Calu3 (cell line): Measurements from ENCODE around the gene OBSCN. TPM values are rescaled to one million over a fixed set of nuclear protein-coding genes. Genes with fewer than 3 reads are reported as not detected.

Experiments
- BruUV-seq: library from RNA; stranded (reverse); fragments of 400-500 nt; replicated peaks from 2 replicates; lab custom pipeline; 2021; lab: Mats Ljungman, UMichigan
- CTCF ChIA-PET: fragments of 300-600 bp; sonication (Branson Sonifier 250); formaldehyde crosslinking; loops from one replicate; lab custom pipeline; 2022; ENCODE audit warnings: antibody characterized with exemption; lab: Charles Lee
- DNase-seq: peaks from one replicate; pipeline ENCODE4 v3.0.0; 2022
- H3K27ac Mint-ChIP-seq: one replicate; pipeline ENCODE4 v1.8.0; 2022; ENCODE audit warnings: mixed read lengths; ENCODE audit not compliant: unreplicated experiment
- H3K27me3 Mint-ChIP-seq: one replicate; pipeline ENCODE4 v1.8.0; 2022; ENCODE audit warnings: mixed read lengths; ENCODE audit not compliant: unreplicated experiment
- H3K36me3 Mint-ChIP-seq: one replicate; pipeline ENCODE4 v1.8.0; 2022; ENCODE audit warnings: mild to moderate bottlenecking, moderate library complexity, mixed read lengths; ENCODE audit not compliant: insufficient read depth, unreplicated experiment
- H3K4me1 Mint-ChIP-seq: one replicate; pipeline ENCODE4 v1.8.0; 2022; ENCODE audit warnings: mild to moderate bottlenecking, low read depth, mixed read lengths; ENCODE audit not compliant: unreplicated experiment
- H3K4me3 Mint-ChIP-seq: one replicate; pipeline ENCODE4 v1.8.0; 2022; ENCODE audit warnings: mild to moderate bottlenecking, low read depth, moderate library complexity, mixed read lengths; ENCODE audit not compliant: unreplicated experiment
- H3K9me3 Mint-ChIP-seq: one replicate; pipeline ENCODE4 v1.8.0; 2022; ENCODE audit warnings: low read depth, mixed read lengths; ENCODE audit not compliant: unreplicated experiment
- intact Hi-C: fragments of 100-400 bp; cut with micrococcal nuclease; formaldehyde crosslinking; loops from one replicate; pipeline ENCODE4 v1.10.0; 2022; ENCODE audit not compliant: unreplicated experiment
- total RNA-seq: library from RNA; stranded (reverse); gene quantifications from 2 replicates; pipeline ENCODE4 v1.2.3, GENCODE V29; 2022
- TF ChIP-seq, protein P1 (sequence below): fragments of 200-600 bp; IDR thresholded peaks from one replicate; pipeline ENCODE4 v1.8.0; 2022; ENCODE audit warnings: antibody characterized with exemption; ENCODE audit not compliant: unreplicated experiment

Gene OBSCN
- total RNA-seq, 1 experiment from 2014 or later = 19.5 TPM

DNA sequence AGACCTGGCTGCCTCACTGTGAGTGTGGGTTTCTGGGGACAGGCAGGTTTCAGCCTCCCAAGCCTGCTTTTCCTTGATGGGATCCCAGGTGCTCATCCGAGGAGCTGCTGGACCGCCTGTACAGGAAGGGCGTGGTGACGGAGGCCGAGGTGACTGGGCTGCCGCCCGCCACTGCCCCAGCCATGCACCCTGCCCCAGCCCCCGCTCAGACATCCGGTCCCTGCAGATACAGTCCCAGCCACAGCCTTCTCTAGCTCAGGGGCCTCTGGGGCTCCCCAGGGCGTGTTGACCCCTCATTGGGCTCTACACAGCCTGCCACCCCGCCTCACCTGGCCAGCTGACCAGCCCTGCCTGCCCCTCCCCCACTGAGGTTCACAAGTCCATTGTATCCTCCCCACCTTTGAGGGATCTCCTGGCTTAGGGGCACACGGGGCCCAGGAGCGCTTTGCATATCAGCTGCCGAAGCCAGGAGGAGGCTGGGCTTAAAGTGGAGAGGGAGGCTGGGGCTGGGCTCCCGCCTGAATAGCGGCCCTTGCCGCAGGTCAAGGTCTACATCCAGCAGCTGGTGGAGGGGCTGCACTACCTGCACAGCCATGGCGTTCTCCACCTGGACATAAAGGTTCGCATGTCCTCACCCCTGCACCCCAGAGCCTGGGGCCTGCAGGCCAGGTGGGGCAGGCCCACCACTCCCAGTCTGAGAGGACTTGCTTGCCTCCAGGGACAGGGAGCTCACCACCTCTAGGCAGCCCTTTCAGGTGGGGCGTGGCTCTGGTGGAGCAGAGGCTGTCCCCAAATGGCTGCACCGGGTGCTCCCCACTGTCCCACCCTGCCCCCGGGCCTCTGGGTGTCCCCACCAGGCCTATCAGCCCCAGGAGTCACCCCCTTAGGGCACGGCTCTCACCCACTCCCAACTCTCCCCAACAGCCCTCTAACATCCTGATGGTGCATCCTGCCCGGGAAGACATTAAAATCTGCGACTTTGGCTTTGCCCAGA lies 160.3 kb downstream of the OBSCN start:
- BruUV-seq = no TSS peak
- Mint-ChIP-seq H3K4me3 (no peak overlapping the region), H3K27ac (no peak overlapping the region), H3K4me1 (peaks cover 16% of the 10 kb centered on the region), H3K36me3 (peaks cover 9% of the 10 kb centered on the region), H3K9me3 (no peaks in the 10 kb centered on the region), H3K27me3 (no peaks in the 10 kb centered on the region)
- TF ChIP-seq, protein P1, sequence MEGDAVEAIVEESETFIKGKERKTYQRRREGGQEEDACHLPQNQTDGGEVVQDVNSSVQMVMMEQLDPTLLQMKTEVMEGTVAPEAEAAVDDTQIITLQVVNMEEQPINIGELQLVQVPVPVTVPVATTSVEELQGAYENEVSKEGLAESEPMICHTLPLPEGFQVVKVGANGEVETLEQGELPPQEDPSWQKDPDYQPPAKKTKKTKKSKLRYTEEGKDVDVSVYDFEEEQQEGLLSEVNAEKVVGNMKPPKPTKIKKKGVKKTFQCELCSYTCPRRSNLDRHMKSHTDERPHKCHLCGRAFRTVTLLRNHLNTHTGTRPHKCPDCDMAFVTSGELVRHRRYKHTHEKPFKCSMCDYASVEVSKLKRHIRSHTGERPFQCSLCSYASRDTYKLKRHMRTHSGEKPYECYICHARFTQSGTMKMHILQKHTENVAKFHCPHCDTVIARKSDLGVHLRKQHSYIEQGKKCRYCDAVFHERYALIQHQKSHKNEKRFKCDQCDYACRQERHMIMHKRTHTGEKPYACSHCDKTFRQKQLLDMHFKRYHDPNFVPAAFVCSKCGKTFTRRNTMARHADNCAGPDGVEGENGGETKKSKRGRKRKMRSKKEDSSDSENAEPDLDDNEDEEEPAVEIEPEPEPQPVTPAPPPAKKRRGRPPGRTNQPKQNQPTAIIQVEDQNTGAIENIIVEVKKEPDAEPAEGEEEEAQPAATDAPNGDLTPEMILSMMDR = no peak
- intact Hi-C loops = no loop called here
- DNase-seq = peak; percentile 60
- CTCF ChIA-PET = interaction anchor here (0.6 kb wide), 1 partner anchor 22 kb away, joined by 3 read pairs; no protein-coding TSS in a partner anchor

DNA sequence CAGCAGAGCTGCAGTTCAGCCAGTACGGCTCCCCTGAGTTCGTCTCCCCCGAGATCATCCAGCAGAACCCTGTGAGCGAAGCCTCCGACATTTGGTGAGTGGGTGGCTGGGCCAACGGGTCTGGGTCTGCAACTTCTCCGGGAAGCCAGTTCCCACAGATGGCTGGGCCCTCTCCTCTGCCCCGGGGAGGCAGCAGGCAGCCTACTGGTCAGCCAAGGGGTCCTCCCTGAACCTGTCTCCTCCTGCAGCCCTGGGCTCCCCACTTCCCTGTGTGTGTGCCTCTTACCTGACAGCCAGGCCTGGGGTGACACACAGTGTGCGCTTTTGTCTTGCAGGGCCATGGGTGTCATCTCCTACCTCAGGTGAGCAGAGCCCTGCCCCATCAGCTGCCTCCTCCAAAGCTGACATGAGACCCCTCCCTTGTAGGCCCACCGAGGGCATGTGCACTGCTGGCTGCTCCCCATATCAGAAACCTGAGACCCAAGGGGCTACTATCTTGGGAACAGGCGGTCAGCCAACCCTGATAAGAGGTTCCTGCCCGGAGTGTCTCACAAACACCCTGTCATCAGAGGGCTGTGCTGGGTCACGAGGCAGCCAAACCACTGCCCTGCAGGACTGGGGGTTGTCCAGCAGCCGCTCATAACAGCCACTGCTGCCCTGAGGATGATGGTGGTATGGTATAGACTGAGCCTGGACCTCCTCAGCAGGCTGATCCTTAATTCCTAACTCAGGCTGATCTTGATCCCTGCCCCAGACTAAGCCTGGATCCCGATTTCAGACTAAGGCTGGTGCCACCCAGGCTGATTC lies 161.2 kb downstream of the OBSCN start:
- BruUV-seq = no TSS peak
- Mint-ChIP-seq H3K4me3 (no peak overlapping the region), H3K4me1 (peaks cover 16% of the 10 kb centered on the region), H3K27me3 (no peaks in the 10 kb centered on the region), H3K27ac (no peak overlapping the region), H3K9me3 (no peaks in the 10 kb centered on the region), H3K36me3 (peaks cover 6% of the 10 kb centered on the region)
- TF ChIP-seq, protein P1 = no peak
- intact Hi-C loops = no loop called here
- DNase-seq = no peak
- CTCF ChIA-PET = no interaction called here

DNA sequence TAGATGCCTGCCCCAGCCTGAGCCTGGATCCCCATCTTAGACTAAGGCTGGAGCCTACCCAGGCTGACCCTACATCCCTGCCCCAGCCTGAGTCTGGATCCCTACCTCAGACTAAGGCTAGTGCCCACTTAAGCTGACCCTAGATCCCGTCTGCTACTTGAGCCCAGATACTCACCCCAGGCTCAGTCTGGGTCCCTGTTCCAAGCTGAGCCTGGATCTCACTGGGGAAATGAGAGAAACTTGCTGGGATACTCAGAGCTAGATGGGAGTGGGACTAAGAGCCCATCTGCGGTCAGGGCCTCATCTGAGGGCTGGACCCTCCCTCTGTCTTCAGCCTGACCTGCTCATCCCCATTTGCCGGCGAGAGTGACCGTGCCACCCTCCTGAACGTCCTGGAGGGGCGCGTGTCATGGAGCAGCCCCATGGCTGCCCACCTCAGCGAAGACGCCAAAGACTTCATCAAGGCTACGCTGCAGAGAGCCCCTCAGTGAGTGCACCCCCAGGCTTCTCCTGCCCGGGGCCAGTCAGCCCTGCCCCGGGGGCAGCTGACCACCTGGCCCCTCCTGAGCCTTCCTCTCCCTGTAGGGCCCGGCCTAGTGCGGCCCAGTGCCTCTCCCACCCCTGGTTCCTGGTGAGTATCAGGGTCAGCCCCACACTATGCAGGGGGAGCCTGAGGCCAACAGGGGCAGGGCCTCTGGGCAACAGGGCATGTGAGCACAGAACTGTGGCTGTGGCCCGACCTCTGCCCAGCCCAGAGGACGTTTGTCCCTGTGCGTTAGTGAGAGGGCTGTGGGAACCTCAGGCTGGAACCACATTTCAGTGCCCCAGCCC lies 162.0 kb downstream of the OBSCN start:
- Mint-ChIP-seq H3K27me3 (no peaks in the 10 kb centered on the region), H3K4me3 (no peak overlapping the region), H3K9me3 (no peaks in the 10 kb centered on the region), H3K36me3 (peaks cover 6% of the 10 kb centered on the region), H3K27ac (no peak overlapping the region), H3K4me1 (peaks cover 16% of the 10 kb centered on the region)
- TF ChIP-seq, protein P1 = no peak
- intact Hi-C loops = no loop called here
- no peak for DNase-seq
- CTCF ChIA-PET = no interaction called here
- no TSS peak for BruUV-seq

DNA sequence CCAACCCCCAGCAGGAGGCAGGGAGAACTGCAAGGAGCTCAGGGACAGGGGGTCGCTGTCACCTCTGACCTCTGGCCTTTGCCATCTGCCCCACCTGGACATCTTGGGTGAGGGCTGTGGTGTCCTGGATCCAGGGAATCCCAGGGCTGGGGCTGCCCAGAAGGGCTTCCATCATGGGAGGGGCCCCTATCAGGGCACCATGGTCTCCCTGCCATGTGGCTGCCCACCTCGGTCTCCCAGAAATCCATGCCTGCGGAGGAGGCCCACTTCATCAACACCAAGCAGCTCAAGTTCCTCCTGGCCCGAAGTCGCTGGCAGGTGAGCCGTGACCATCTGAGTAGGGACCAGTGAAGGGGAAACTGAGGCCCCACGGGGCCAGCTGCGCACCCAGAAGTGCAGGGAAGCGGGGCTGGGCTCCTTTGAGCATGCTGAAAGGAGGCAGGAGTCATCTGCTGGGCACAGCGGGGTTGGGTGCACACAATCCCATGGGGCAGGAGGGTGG lies 162.6 kb downstream of the OBSCN start:
- DNase-seq = no peak
- H3K9me3 Mint-ChIP-seq = no peaks in the 10 kb centered on the region
- no peak overlapping the region for H3K27ac Mint-ChIP-seq
- peak overlapping the region; percentile 32 for H3K4me3 Mint-ChIP-seq
- H3K4me1 Mint-ChIP-seq = peaks cover 16% of the 10 kb centered on the region
- CTCF ChIA-PET = no interaction called here
- intact Hi-C loops = no loop called here
- H3K36me3 Mint-ChIP-seq = peaks cover 8% of the 10 kb centered on the region
- H3K27me3 Mint-ChIP-seq = no peaks in the 10 kb centered on the region
- BruUV-seq = no TSS peak
- TF ChIP-seq, protein P1 = no peak
